Stimulated activated memory B cell treated with anti-CD40 and anti-IgM and Interleukin-4, amounts not matched to agents 10 μg/mL and 1 μg/mL and 100 μg/mL, for 72 hours (primary cell): Measurements from ENCODE around the gene HMGN3.

ENCODE experiments used
- ATAC-seq: fragments of 150-1000 bp; cut with Tn5 transposase; 2 replicates; pipeline ENCODE4 v1.10.0; 2021
- H3K27ac Mint-ChIP-seq: one replicate; pipeline ENCODE4 v1.8.0; 2022; ENCODE audit warnings: mild to moderate bottlenecking, mixed read lengths
- H3K27me3 Mint-ChIP-seq: one replicate; pipeline ENCODE4 v1.8.0; 2022; ENCODE audit warnings: mixed read lengths
- H3K36me3 Mint-ChIP-seq: one replicate; pipeline ENCODE4 v1.8.0; 2022; ENCODE audit warnings: mixed read lengths
- H3K4me1 Mint-ChIP-seq: one replicate; pipeline ENCODE4 v1.8.0; 2022; ENCODE audit warnings: mixed read lengths
- H3K4me3 Mint-ChIP-seq: one replicate; pipeline ENCODE4 v1.8.0; 2022; ENCODE audit warnings: mild to moderate bottlenecking, moderate library complexity, mixed read lengths
- H3K9me3 Mint-ChIP-seq: one replicate; pipeline ENCODE4 v1.8.0; 2022; ENCODE audit warnings: mixed read lengths

The HMGN3 gene

DNA sequence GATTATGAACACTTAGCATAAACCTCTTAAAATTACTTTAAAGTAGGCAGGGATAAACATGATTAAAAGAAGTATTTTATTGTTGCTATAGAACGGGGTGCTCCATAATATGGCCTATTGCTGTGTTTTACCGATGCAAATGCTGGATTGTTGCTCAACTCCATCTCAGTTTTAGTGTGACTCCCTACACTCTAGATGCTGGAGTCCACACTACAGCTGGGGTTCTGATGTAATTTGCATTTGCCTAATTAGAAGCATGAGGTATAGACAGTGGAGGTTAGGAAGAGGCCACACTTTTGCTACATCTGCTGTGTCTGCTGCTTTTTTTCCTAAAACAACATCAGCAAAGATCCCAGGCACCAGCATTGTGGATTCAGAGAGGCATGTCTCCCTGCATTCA lies 6.7 kb upstream of the HMGN3 start:
- peaks cover 7% of the 10 kb centered on the region for H3K36me3 Mint-ChIP-seq
- H3K27ac Mint-ChIP-seq: no peak overlapping the region
- no peak for ATAC-seq
- H3K27me3 Mint-ChIP-seq: no peaks in the 10 kb centered on the region
- no peak overlapping the region for H3K4me3 Mint-ChIP-seq
- H3K4me1 Mint-ChIP-seq: peaks cover 21% of the 10 kb centered on the region
- no peaks in the 10 kb centered on the region for H3K9me3 Mint-ChIP-seq

GRCh38 chr6:79240509-79240908 lies 6.0 kb upstream of the HMGN3 start:
- peaks cover 21% of the 10 kb centered on the region for H3K4me1 Mint-ChIP-seq
- H3K4me3 Mint-ChIP-seq: no peak overlapping the region
- H3K27ac Mint-ChIP-seq: no peak overlapping the region
- ATAC-seq: no peak
- H3K36me3 Mint-ChIP-seq: peaks cover 7% of the 10 kb centered on the region
- no peaks in the 10 kb centered on the region for H3K9me3 Mint-ChIP-seq
- H3K27me3 Mint-ChIP-seq: no peaks in the 10 kb centered on the region

- ATAC-seq: peak; percentile 20
- Mint-ChIP-seq H3K27ac (no peak overlapping the region), H3K4me1 (peaks cover 24% of the 10 kb centered on the region), H3K36me3 (peaks cover 7% of the 10 kb centered on the region), H3K4me3 (no peak overlapping the region), H3K9me3 (no peaks in the 10 kb centered on the region), H3K27me3 (no peaks in the 10 kb centered on the region)
Measured at GRCh38 chr6:79239536-79240168, 5.2 kb upstream of the HMGN3 start.

DNA sequence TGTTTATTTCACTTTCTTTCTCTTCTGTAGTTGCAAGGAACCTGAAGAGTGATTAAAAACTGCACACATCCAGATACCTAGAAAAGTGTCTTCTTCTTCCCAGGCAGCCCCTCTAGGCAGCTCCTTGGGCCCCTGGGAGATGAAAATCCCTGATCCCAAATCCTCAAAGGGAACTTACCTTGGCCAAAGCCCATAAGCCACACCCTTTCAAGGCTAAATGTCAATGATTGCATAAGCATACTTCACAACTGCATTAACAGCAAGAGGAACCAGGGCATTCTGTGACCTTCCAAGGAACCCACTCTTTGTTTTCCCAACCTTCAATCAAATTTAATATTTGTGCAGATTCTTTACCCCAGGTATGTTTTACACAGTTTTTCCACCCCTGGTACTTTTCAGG lies 4.4 kb upstream of the HMGN3 start:
- Mint-ChIP-seq H3K27me3 (no peaks in the 10 kb centered on the region), H3K36me3 (peaks cover 7% of the 10 kb centered on the region), H3K4me3 (no peak overlapping the region), H3K27ac (no peak overlapping the region), H3K9me3 (no peaks in the 10 kb centered on the region), H3K4me1 (peaks cover 26% of the 10 kb centered on the region)
- no peak for ATAC-seq

GRCh38 chr6:79236711-79237110 lies 2.2 kb upstream of the HMGN3 start:
- Mint-ChIP-seq H3K4me1 (peaks cover 29% of the 10 kb centered on the region), H3K27ac (no peak overlapping the region), H3K9me3 (no peaks in the 10 kb centered on the region), H3K36me3 (peaks cover 7% of the 10 kb centered on the region), H3K27me3 (no peaks in the 10 kb centered on the region), H3K4me3 (no peak overlapping the region)
- ATAC-seq: no peak

GRCh38 chr6:79233611-79234149 lies 802 bp downstream of the HMGN3 start:
- H3K27ac Mint-ChIP-seq: peak overlapping the region; percentile 88

DNA sequence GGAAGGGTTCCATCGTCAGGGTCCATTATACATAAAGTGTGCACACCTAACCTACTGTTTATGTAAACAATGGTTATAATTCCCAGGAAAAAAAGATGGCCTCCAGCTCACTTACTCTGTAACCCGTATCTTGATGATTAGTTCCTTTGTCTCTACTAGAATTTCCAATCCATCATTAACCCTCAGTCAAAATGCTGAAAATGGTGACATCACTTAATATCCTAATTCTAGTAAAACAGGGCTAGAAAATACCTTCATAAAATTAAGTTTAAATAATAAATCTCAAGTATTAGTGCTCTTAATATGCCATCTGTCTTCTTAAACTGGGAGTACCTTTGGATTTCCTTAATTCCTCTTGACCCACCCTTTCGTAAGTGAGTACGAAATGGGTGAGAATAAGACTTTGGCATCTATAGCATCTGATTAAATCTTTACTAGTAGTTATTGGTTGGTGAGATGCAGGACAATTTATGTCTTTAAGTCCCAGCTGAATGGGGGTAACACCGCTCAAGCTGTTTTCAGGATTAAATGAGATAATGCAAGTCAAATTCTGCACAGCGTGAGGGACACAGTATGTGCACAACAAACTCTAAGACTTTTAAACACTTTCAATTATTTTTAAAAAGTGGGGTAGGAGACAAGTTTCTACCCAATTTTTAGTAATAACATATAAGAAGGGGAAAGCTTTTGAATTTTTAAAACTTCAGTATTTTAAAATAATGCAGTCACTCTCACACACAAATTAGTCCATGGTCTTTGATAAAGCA lies 1.6 kb downstream of the HMGN3 start:
- Mint-ChIP-seq H3K36me3 (peaks cover 1% of the 10 kb centered on the region), H3K27ac (peak overlapping the region; percentile 88), H3K4me1 (peaks cover 16% of the 10 kb centered on the region), H3K4me3 (peak overlapping the region; percentile 94), H3K9me3 (no peaks in the 10 kb centered on the region), H3K27me3 (no peaks in the 10 kb centered on the region)
- ATAC-seq: no peak

More at GRCh38 chr6:79233611-79234149, 802 bp downstream of the HMGN3 start:
- peak; percentile 85 for ATAC-seq
- H3K9me3 Mint-ChIP-seq: no peaks in the 10 kb centered on the region
- peaks cover 21% of the 10 kb centered on the region for H3K4me1 Mint-ChIP-seq
- no peaks in the 10 kb centered on the region for H3K27me3 Mint-ChIP-seq
- H3K4me3 Mint-ChIP-seq: peak overlapping the region; percentile 94
- H3K36me3 Mint-ChIP-seq: peaks cover 7% of the 10 kb centered on the region

DNA sequence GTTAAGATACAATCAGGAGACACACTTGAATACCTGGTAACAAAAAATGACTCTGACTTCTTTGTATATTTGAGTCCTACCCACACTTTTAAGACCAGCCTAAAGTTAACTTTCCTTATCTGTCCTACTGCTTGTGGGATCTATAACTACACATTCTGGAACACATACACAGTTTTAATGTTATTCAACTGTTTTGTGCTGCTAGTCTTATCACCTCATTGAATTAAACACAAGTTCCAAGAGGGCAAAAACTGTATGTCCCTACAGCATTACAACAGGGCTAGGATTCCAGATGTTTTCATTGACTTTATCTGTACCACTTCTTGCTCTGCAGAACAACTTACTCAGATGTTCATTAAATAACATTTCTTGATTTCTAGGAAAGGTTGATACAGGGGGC lies 2.8 kb downstream of the HMGN3 start:
- Mint-ChIP-seq H3K9me3 (no peaks in the 10 kb centered on the region), H3K27me3 (no peaks in the 10 kb centered on the region), H3K36me3 (no peaks in the 10 kb centered on the region)

GRCh38 chr6:79231101-79231500 lies 3.4 kb downstream of the HMGN3 start:
- Mint-ChIP-seq H3K27ac (no peak overlapping the region), H3K36me3 (no peaks in the 10 kb centered on the region), H3K9me3 (no peaks in the 10 kb centered on the region), H3K4me3 (no peak overlapping the region), H3K27me3 (no peaks in the 10 kb centered on the region), H3K4me1 (peaks cover 16% of the 10 kb centered on the region)
- ATAC-seq: no peak

More for the DNA sequence above, 2.8 kb downstream of the HMGN3 start:
- H3K27ac Mint-ChIP-seq: no peak overlapping the region
- peaks cover 16% of the 10 kb centered on the region for H3K4me1 Mint-ChIP-seq
- no peak for ATAC-seq
- H3K4me3 Mint-ChIP-seq: no peak overlapping the region

DNA sequence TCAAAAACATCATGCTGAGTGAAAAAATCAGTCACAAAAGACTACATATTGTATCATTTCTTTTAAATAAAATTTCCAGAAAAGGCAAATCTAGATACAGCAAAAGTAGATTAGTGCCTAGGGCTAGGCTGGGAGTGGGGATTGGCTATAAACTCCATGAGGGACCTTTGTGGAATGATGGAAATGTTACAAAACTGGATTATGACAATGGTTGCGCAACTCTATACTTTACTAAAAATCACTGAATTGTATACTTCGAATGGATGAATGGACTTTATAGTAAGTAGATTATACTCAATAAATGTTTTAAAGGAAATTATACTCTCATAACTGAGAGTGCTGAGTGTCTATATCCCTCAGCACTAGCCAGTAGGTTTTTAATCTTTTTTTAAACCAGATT lies 4.3 kb downstream of the HMGN3 start:
- H3K27ac Mint-ChIP-seq: no peak overlapping the region
- H3K27me3 Mint-ChIP-seq: no peaks in the 10 kb centered on the region
- H3K4me1 Mint-ChIP-seq: peaks cover 16% of the 10 kb centered on the region
- ATAC-seq: no peak
- H3K4me3 Mint-ChIP-seq: no peak overlapping the region
- H3K9me3 Mint-ChIP-seq: no peaks in the 10 kb centered on the region
- no peaks in the 10 kb centered on the region for H3K36me3 Mint-ChIP-seq

- H3K4me1 Mint-ChIP-seq: peaks cover 11% of the 10 kb centered on the region
- H3K9me3 Mint-ChIP-seq: no peaks in the 10 kb centered on the region
- no peak overlapping the region for H3K27ac Mint-ChIP-seq
- no peak overlapping the region for H3K4me3 Mint-ChIP-seq
- H3K27me3 Mint-ChIP-seq: no peaks in the 10 kb centered on the region
- peaks cover 12% of the 10 kb centered on the region for H3K36me3 Mint-ChIP-seq
- no peak for ATAC-seq
Measured at GRCh38 chr6:79227445-79227844, 7.0 kb downstream of the HMGN3 start.

- ATAC-seq: no peak
- no peak overlapping the region for H3K27ac Mint-ChIP-seq
- H3K27me3 Mint-ChIP-seq: no peaks in the 10 kb centered on the region
- no peaks in the 10 kb centered on the region for H3K9me3 Mint-ChIP-seq
- no peak overlapping the region for H3K4me3 Mint-ChIP-seq
- peaks cover 7% of the 10 kb centered on the region for H3K4me1 Mint-ChIP-seq
- peaks cover 13% of the 10 kb centered on the region for H3K36me3 Mint-ChIP-seq
Measured at GRCh38 chr6:79226660-79227059, 7.8 kb downstream of the HMGN3 start.

GRCh38 chr6:79225717-79226599 lies 8.5 kb downstream of the HMGN3 start:
- Mint-ChIP-seq H3K9me3 (no peaks in the 10 kb centered on the region), H3K4me1 (peaks cover under 1% of the 10 kb centered on the region), H3K27ac (no peak overlapping the region), H3K4me3 (no peak overlapping the region), H3K27me3 (no peaks in the 10 kb centered on the region), H3K36me3 (peaks cover 20% of the 10 kb centered on the region)
- ATAC-seq: no peak

- Mint-ChIP-seq H3K4me1 (no peaks in the 10 kb centered on the region), H3K27ac (no peak overlapping the region), H3K36me3 (peaks cover 30% of the 10 kb centered on the region), H3K9me3 (peaks cover 3% of the 10 kb centered on the region), H3K27me3 (no peaks in the 10 kb centered on the region), H3K4me3 (no peak overlapping the region)
- ATAC-seq: no peak
Measured at GRCh38 chr6:79223611-79224404, 10.7 kb downstream of the HMGN3 start.
